Panc1 (cell line): ENCODE data around the gene NDUFA11. TPM values are rescaled to one million over a fixed set of nuclear protein-coding genes. Genes with fewer than 3 reads are reported as not detected.

Experiments
- ATAC-seq: fragments of 200-7000 bp; cut with Tn5 transposase; 2 replicates; pipeline ENCODE4 v1.9.1; 2020; ENCODE audit warnings: mild to moderate bottlenecking, moderate library complexity
- BruUV-seq: library from RNA; stranded (reverse); fragments of 400-500 nt; replicated peaks from 2 replicates; lab custom pipeline; 2021; lab: Mats Ljungman, UMichigan
- CTCF ChIA-PET: fragments of 300-600 bp; sonication (Branson Sonifier 250); formaldehyde crosslinking; loops from one replicate; lab custom pipeline; 2022; ENCODE audit warnings: antibody characterized with exemption; lab: Charles Lee
- POLR2A ChIA-PET: fragments of 300-600 bp; sonication (Branson Sonifier 250); formaldehyde crosslinking; loops from one replicate; lab custom pipeline; 2022; ENCODE audit warnings: antibody characterized with exemption; lab: Charles Lee
- DNase-seq: peaks from one replicate; pipeline ENCODE4 v3.0.0-alpha.2; 2010; ENCODE audit warnings: low read depth, low spot score
- H3K27ac ChIP-seq: 2 replicates; pipeline ENCODE4 v1.5.1; 2011; ENCODE audit warnings: mild to moderate bottlenecking, low read length, inconsistent platforms
- H3K27me3 ChIP-seq: fragments of 200-500 bp; sonication (Bioruptor generic); 2 replicates; pipeline ENCODE4 v1.6.0; 2014; ENCODE audit warnings: low read length, inconsistent platforms; ENCODE audit not compliant: control insufficient read depth, insufficient read depth
- H3K36me3 ChIP-seq: fragments of 200-500 bp; sonication (Bioruptor generic); 2 replicates; pipeline ENCODE4 v1.5.1; 2014; ENCODE audit warnings: inconsistent platforms, mild to moderate bottlenecking, low read length, moderate library complexity; ENCODE audit not compliant: control insufficient read depth, insufficient read depth
- H3K4me1 ChIP-seq: 2 replicates; pipeline ENCODE4 v1.5.1; 2011; ENCODE audit warnings: inconsistent platforms, mild to moderate bottlenecking, low read length, moderate library complexity; ENCODE audit not compliant: control insufficient read depth, insufficient read depth
- H3K4me3 ChIP-seq, 2 experiments: 2 replicates each; pipeline ENCODE4 v1.5.1; 2011 to 2012; ENCODE audit warnings: low read depth in 2 of 2, low read length in 2 of 2, mild to moderate bottlenecking in 2 of 2, inconsistent platforms in 1 of 2, moderate library complexity in 1 of 2
- H3K9me3 ChIP-seq: fragments of 200-500 bp; sonication (Bioruptor generic); 2 replicates; pipeline ENCODE4 v1.5.1; 2014; ENCODE audit warnings: low read depth, mild to moderate bottlenecking, inconsistent platforms, low read length, moderate library complexity; ENCODE audit not compliant: control insufficient read depth, insufficient read depth
- POLR2AphosphoS5 ChIP-seq: IDR thresholded peaks from 2 replicates; pipeline ENCODE4 v1.6.1; 2012; ENCODE audit warnings: mild to moderate bottlenecking, low read depth, low read length, moderate library complexity
- SIN3A ChIP-seq: IDR thresholded peaks from 2 replicates; pipeline ENCODE4 v1.6.1; 2012; ENCODE audit warnings: low read depth, mild to moderate bottlenecking, low read length, moderate library complexity, borderline replicate concordance; ENCODE audit not compliant: insufficient read depth
- TCF7L2 ChIP-seq: IDR thresholded peaks from 2 replicates; pipeline ENCODE4 v1.6.1; 2011; ENCODE audit warnings: mild to moderate bottlenecking, low read depth, low read length, inconsistent platforms
- in situ Hi-C: cut with HindIII; loops from 2 replicates; pipeline ENCODE4 v1.10.0; 2016; ENCODE audit warnings: low sequenced_read_pairs, low pct_unique_long_range_greater_than_20kb
- intact Hi-C: fragments of 100-400 bp; cut with micrococcal nuclease; formaldehyde crosslinking; loops from one replicate; pipeline ENCODE4 v1.10.0; 2022; ENCODE audit not compliant: unreplicated experiment
- total RNA-seq: library from RNA; stranded (reverse); gene quantifications from one replicate; pipeline ENCODE4 v1.2.1, GENCODE V29; 2021; ENCODE audit not compliant: unreplicated experiment
- TF ChIP-seq, protein P1 (sequence below): fragments of 450-650 bp; IDR thresholded peaks from 2 replicates; pipeline ENCODE4 v1.5.1; 2017; ENCODE audit warnings: mild to moderate bottlenecking
- TF ChIP-seq, protein P2 (sequence below), 2 experiments: IDR thresholded peaks; 2 replicates each; pipeline ENCODE4 v1.6.1; 2011 to 2012; ENCODE audit warnings: low read depth in 2 of 2, control low read depth in 1 of 2, low read length in 1 of 2, mild to moderate bottlenecking in 1 of 2, moderate library complexity in 1 of 2; ENCODE audit not compliant: insufficient read depth in 1 of 2

The NDUFA11 gene
- total RNA-seq, 1 experiment from 2014 or later, result 242 TPM

DNA sequence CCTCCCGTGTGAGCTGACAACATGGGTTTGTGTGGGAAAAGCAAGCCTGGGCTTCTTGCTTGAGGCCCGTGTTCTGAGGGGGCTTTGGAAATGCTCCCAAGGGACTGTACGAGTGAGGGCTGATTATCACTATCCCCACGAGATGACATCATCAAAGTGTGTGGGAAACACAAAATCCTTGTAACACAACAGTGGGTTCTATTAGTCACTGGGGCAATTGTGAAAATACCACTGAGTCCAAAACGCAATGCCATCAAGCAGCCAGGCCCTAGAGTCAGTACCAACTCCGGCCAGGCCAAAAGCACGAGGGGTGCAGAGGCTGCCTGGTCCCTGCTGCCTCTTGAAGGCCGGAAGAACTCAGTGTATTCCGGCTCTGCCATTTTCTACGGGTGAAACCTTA, 40.0 kb upstream of the NDUFA11 start:
- no peak overlapping the region for H3K27ac ChIP-seq
- no TSS peak for BruUV-seq

DNA sequence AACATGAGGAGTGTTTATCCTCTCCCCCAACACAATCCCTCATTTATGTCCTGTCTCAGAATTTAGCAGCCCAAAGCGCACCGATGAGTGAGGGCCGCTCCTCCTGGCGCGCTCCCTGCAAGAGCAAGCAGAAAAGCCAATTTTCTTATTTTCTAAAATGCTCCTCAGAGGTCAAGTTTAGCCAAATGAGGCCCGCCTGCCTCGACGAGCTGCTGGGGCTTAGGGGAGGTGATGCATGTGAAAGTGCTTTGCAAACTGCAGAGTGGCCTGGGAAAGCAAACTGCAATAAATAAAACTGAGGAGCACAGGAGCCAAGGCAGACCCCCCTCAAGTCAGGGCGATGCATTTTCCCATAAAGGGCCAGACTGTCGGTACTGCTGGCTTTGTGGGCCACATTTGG, 39.5 kb upstream of the NDUFA11 start:
- H3K9me3 ChIP-seq, result no peaks in the 10 kb centered on the region
- H3K27me3 ChIP-seq, result no peaks in the 10 kb centered on the region
- ChIA-PET POLR2A (no interaction called here), CTCF (no interaction called here)
- no peaks in the 10 kb centered on the region for H3K36me3 ChIP-seq
- H3K4me3 ChIP-seq, result no peak overlapping the region
- H3K27ac ChIP-seq, result no peak overlapping the region
- H3K4me1 ChIP-seq, result no peaks in the 10 kb centered on the region; the same call in 1 of the 2 replicates
- intact Hi-C loops (no loop called here), in situ Hi-C loops (no loop called here)
- DNase-seq (no peak), ATAC-seq (no peak)
- BruUV-seq, result no TSS peak
- TF ChIP-seq, protein P1, sequence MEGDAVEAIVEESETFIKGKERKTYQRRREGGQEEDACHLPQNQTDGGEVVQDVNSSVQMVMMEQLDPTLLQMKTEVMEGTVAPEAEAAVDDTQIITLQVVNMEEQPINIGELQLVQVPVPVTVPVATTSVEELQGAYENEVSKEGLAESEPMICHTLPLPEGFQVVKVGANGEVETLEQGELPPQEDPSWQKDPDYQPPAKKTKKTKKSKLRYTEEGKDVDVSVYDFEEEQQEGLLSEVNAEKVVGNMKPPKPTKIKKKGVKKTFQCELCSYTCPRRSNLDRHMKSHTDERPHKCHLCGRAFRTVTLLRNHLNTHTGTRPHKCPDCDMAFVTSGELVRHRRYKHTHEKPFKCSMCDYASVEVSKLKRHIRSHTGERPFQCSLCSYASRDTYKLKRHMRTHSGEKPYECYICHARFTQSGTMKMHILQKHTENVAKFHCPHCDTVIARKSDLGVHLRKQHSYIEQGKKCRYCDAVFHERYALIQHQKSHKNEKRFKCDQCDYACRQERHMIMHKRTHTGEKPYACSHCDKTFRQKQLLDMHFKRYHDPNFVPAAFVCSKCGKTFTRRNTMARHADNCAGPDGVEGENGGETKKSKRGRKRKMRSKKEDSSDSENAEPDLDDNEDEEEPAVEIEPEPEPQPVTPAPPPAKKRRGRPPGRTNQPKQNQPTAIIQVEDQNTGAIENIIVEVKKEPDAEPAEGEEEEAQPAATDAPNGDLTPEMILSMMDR, result no peak
- TF ChIP-seq TCF7L2 (no peak), SIN3A (no peak), POLR2AphosphoS5 (no peak)
- TF ChIP-seq, protein P2, sequence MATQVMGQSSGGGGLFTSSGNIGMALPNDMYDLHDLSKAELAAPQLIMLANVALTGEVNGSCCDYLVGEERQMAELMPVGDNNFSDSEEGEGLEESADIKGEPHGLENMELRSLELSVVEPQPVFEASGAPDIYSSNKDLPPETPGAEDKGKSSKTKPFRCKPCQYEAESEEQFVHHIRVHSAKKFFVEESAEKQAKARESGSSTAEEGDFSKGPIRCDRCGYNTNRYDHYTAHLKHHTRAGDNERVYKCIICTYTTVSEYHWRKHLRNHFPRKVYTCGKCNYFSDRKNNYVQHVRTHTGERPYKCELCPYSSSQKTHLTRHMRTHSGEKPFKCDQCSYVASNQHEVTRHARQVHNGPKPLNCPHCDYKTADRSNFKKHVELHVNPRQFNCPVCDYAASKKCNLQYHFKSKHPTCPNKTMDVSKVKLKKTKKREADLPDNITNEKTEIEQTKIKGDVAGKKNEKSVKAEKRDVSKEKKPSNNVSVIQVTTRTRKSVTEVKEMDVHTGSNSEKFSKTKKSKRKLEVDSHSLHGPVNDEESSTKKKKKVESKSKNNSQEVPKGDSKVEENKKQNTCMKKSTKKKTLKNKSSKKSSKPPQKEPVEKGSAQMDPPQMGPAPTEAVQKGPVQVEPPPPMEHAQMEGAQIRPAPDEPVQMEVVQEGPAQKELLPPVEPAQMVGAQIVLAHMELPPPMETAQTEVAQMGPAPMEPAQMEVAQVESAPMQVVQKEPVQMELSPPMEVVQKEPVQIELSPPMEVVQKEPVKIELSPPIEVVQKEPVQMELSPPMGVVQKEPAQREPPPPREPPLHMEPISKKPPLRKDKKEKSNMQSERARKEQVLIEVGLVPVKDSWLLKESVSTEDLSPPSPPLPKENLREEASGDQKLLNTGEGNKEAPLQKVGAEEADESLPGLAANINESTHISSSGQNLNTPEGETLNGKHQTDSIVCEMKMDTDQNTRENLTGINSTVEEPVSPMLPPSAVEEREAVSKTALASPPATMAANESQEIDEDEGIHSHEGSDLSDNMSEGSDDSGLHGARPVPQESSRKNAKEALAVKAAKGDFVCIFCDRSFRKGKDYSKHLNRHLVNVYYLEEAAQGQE (IDR thresholded peaks at IDR 0.05; ENCODE audit: insufficient read depth in 1 of 2, low read depth in 2 of 2, low read length in 1 of 2), result no peak

More for the DNA sequence above, 40.0 kb upstream of the NDUFA11 start:
- in situ Hi-C loops, result no loop called here
- intact Hi-C loops, result no loop called here
- ChIA-PET CTCF (no interaction called here), POLR2A (no interaction called here)
- Histone ChIP-seq H3K9me3 (no peaks in the 10 kb centered on the region), H3K36me3 (no peaks in the 10 kb centered on the region), H3K4me3 (no peak overlapping the region), H3K27me3 (no peaks in the 10 kb centered on the region), H3K4me1 (no peaks in the 10 kb centered on the region)
- no peak for DNase-seq
- no peak for ATAC-seq
- TF ChIP-seq SIN3A (no peak), POLR2AphosphoS5 (no peak), TCF7L2 (no peak)
- TF ChIP-seq, protein P2 (IDR thresholded peaks at IDR 0.05; ENCODE audit: insufficient read depth in 1 of 2, low read depth in 2 of 2, low read length in 1 of 2), result no peak
- TF ChIP-seq, protein P1, result no peak
